Lower lobe of right lung (tissue), 2 donors: ENCODE data around the gene CD244. TPM values are rescaled to one million over a fixed set of nuclear protein-coding genes. Genes with fewer than 3 reads are reported as not detected.

Experiments used
- ATAC-seq, 2 donors: fragments of 200-7000 bp; cut with Tn5 transposase; one replicate each; pipeline ENCODE4 v1.9.1; 2020 to 2022; ENCODE audit warnings: mild to moderate bottlenecking in 2 of 2, moderate library complexity in 2 of 2
- DNase-seq: peaks from one replicate; pipeline ENCODE4 v3.0.0-alpha.2; 2020
- H3K27ac ChIP-seq: fragments of 200-600 bp; one replicate; pipeline ENCODE4 v1.8.0; 2022
- H3K27me3 ChIP-seq: fragments of 200-600 bp; one replicate; pipeline ENCODE4 v1.8.0; 2022; ENCODE audit warnings: low read depth
- H3K36me3 ChIP-seq: fragments of 200-600 bp; one replicate; pipeline ENCODE4 v1.8.0; 2022; ENCODE audit warnings: mild to moderate bottlenecking
- H3K4me1 ChIP-seq: fragments of 200-600 bp; one replicate; pipeline ENCODE4 v1.8.0; 2022
- H3K4me3 ChIP-seq: fragments of 200-600 bp; one replicate; pipeline ENCODE4 v1.8.0; 2022; ENCODE audit warnings: mild to moderate bottlenecking
- H3K9me3 ChIP-seq: fragments of 200-600 bp; one replicate; pipeline ENCODE4 v1.8.0; 2022
- intact Hi-C: fragments of 100-400 bp; cut with DNase I; formaldehyde crosslinking; loops from one replicate; pipeline ENCODE4 v1.11.0; 2022
- long read RNA-seq: library from polyadenylated mRNA; unstranded; transcript quantifications from one replicate; pipeline ENCODE4 v2.0.0, GENCODE V29; 2021
- total RNA-seq: library from RNA; stranded (reverse); fragmentation: NEBNext Ultra II Directional; extraction: Animal tissue kit (Norgen Biotek cat#: 25700); gene quantifications from one replicate; pipeline ENCODE4 v1.2.1, GENCODE V29; 2021
- TF ChIP-seq, protein P1 (sequence below): fragments of 200-600 bp; IDR thresholded peaks from one replicate; pipeline ENCODE4 v1.8.0; 2022; ENCODE audit warnings: antibody characterized with exemption, mild to moderate bottlenecking
- donor health status: DM: no; HTN: yes; CAD: no; lungs with severe emphysema.

The CD244 gene, protein sequence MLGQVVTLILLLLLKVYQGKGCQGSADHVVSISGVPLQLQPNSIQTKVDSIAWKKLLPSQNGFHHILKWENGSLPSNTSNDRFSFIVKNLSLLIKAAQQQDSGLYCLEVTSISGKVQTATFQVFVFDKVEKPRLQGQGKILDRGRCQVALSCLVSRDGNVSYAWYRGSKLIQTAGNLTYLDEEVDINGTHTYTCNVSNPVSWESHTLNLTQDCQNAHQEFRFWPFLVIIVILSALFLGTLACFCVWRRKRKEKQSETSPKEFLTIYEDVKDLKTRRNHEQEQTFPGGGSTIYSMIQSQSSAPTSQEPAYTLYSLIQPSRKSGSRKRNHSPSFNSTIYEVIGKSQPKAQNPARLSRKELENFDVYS
- 4.5 TPM for total RNA-seq
- long read RNA-seq, partial matches to known transcripts: 1 of 2 reads
- long read RNA-seq, other reads (novel, unspliced or antisense): 0 of 2 reads

DNA sequence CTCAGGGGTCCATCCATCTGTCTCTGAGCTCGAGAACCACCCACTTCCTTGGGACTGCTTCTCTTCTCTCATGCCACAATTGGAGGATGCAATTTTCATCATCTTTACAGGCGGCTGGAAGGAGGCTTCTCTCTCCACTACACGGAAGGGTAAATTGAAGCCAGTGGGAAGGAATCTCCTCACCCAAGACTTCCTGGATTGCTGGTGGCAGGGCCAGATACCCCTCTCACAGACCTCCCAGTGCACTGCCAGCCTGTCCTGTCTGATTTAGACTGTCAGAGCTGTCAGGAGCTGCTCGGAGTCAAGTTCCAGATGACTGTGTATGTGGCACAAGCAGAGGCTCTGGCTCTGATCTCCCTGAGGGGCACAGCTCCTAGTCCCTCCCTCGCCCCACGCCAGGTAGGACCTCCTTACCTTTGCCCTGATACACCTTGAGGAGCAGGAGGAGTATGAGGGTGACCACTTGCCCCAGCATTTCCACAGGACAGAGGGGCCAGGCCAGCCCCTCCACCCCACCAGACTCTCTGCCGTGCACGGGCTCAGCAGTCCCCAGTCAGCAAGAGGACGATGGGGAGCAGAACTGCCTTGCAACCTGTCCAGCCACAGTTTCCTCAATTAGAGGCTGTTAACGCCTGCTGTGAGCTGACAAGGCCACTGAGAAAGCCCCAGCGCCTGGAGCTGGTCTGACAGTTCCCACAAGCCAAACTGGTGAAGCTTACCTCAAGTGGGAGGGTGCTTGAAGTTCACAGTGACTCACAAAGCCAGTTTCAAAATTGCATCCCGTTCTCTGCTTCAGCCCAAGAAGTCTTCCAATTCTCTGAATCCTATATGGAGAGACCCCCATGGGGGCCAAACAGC, at the start of gene CD244:
Gene CD244, minus strand, starts transcription at position 685 of the 858 bp plus-strand sequence. Its CDS starts 210 bp downstream, at position 475.
- ATAC-seq (peak; percentile 84), DNase-seq (peak; percentile 73)
- Histone ChIP-seq H3K36me3 (no peaks in the 10 kb centered on the region), H3K27me3 (no peaks in the 10 kb centered on the region), H3K4me3 (peak within 1 kb of the TSS; percentile 30), H3K27ac (peak within 1 kb of the TSS; percentile 26), H3K4me1 (peaks cover 11% of the 10 kb centered on the region), H3K9me3 (no peaks in the 10 kb centered on the region)
- TF ChIP-seq, protein P1, sequence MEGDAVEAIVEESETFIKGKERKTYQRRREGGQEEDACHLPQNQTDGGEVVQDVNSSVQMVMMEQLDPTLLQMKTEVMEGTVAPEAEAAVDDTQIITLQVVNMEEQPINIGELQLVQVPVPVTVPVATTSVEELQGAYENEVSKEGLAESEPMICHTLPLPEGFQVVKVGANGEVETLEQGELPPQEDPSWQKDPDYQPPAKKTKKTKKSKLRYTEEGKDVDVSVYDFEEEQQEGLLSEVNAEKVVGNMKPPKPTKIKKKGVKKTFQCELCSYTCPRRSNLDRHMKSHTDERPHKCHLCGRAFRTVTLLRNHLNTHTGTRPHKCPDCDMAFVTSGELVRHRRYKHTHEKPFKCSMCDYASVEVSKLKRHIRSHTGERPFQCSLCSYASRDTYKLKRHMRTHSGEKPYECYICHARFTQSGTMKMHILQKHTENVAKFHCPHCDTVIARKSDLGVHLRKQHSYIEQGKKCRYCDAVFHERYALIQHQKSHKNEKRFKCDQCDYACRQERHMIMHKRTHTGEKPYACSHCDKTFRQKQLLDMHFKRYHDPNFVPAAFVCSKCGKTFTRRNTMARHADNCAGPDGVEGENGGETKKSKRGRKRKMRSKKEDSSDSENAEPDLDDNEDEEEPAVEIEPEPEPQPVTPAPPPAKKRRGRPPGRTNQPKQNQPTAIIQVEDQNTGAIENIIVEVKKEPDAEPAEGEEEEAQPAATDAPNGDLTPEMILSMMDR: no peak
- intact Hi-C loops: no loop called here

DNA sequence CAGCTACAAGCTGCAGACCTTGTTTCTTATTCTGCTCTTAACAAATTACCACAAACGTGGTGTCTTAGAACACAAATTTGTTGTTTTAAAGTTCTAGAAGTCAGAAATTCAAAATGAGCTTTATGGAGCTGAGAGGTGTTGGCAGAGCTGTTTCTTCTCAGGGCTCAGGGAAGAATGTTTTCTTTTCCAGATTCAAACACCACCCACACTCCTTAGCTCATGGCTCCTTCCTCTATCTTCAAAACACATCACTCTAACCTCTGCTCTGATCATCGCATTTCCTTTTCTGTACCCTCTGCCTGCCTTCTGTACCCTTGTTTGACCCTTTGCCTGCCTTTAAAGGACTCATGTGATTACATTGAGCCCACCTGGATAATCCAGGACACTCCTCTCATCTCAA, 49.2 kb upstream of the CD244 start:
- ATAC-seq: peak; percentile 31 to 48
- intact Hi-C loops: no loop called here
- Histone ChIP-seq H3K9me3 (no peaks in the 10 kb centered on the region), H3K4me1 (peaks cover 21% of the 10 kb centered on the region), H3K27me3 (no peaks in the 10 kb centered on the region), H3K27ac (peak overlapping the region; percentile 38), H3K36me3 (no peaks in the 10 kb centered on the region), H3K4me3 (no peak overlapping the region)
- DNase-seq: no peak
- TF ChIP-seq, protein P1: no peak

DNA sequence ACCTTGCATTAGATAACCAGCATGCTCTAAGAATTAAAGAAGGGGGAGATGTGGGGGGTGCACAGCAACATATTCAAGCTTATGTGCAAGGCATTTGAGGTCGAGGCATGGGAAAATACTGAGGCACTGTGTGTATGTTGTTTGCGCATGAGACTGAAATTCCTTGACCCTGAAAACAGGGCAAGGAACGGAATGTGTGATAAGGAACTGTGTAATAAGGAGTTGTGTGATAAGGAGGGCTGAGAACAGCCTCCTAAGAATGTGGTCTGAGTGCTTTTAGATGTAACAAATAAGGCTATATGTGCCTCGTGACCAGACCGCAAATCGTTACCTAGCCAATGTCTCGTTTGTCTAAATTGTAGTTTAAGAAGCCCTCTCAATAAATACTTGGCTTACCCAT, 48.8 kb upstream of the CD244 start:
- ATAC-seq (peak; percentile 88 to 94), DNase-seq (no peak)
- no peaks in the 10 kb centered on the region for H3K9me3 ChIP-seq
- TF ChIP-seq, protein P1: no peak
- no peak overlapping the region for H3K27ac ChIP-seq
- intact Hi-C loops: no loop called here
- H3K27me3 ChIP-seq: no peaks in the 10 kb centered on the region
- H3K4me3 ChIP-seq: no peak overlapping the region
- H3K36me3 ChIP-seq: no peaks in the 10 kb centered on the region
- peaks cover 21% of the 10 kb centered on the region for H3K4me1 ChIP-seq

DNA sequence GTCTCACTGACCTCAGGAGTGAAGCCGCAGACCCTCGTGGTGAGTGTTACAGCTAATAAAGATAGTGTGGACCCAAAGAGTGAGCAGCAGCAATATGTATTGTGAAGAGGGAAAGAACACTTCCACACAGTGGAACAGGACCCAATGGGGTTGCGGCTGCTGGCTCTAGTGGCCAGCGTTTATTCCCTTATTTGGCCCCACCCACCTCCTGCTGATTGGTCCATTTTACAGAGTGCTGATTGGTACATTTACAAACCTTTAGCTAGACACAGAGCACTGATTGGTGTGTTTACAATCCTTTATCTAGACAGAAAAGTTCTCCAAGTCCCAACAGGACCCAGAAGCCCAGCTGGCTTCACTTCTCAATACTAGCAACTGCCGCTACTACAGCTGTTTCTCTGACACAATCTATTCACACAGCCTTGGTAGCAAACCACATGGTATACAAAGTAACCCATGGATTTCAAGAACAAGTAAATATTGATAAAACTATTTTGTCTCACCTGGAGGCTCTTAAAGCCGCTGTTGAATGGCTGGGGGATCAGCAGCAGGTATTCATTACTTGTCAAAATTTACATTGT, 47.6 kb upstream of the CD244 start:
- ATAC-seq (no peak), DNase-seq (no peak)
- Histone ChIP-seq H3K27ac (peak overlapping the region; percentile 33), H3K9me3 (no peaks in the 10 kb centered on the region), H3K27me3 (no peaks in the 10 kb centered on the region), H3K4me1 (peaks cover 28% of the 10 kb centered on the region), H3K4me3 (no peak overlapping the region), H3K36me3 (no peaks in the 10 kb centered on the region)
- TF ChIP-seq, protein P1: no peak
- intact Hi-C loops: no loop called here

DNA sequence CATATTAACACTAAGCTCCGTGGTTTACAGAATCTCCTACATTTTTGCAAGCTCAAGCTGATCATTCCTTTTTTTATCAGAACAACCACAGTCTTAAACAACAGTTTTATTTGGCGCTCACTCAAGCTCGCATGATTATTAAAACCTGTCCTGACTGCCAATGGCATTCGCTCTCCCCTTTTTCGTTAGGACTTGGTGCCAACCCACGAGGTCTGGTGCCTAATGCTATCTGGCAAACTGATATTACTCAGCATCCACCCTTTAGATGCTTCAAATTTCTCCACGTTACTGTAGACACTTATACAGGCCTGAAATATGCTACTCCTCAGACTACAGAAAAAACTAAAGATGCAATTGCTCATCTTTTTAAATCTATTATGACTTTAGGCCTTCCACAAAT, 45.3 kb upstream of the CD244 start:
- Histone ChIP-seq H3K4me1 (peaks cover 31% of the 10 kb centered on the region), H3K36me3 (no peaks in the 10 kb centered on the region), H3K9me3 (no peaks in the 10 kb centered on the region), H3K27me3 (no peaks in the 10 kb centered on the region), H3K27ac (no peak overlapping the region), H3K4me3 (no peak overlapping the region)
- DNase-seq (no peak), ATAC-seq (no peak)
- TF ChIP-seq, protein P1: no peak
- intact Hi-C loops: no loop called here
